ENCODE results near the gene LRRC3.

DNA sequence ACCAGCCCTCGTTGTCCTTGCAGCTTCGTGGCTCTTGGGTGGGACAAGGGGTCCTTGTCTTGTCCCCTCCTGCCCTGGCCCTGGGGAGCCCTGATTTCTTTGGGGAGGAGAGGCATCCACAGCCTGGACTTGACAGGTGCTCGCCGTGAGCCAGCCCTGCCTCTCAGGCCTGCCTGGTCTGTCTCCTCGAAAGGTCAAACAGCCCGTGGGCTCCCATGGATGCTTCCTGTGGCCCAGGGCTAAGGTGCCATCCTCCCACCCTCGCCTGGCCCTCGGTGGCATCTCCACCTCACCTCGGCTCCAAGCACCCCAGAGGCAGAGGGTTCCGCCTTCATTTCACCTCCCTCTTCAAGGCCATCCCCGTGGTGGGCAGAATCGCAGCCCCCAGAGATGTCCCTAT, 9.0 kb downstream of the LRRC3 start:
- TF ChIP-seq, protein P1, sequence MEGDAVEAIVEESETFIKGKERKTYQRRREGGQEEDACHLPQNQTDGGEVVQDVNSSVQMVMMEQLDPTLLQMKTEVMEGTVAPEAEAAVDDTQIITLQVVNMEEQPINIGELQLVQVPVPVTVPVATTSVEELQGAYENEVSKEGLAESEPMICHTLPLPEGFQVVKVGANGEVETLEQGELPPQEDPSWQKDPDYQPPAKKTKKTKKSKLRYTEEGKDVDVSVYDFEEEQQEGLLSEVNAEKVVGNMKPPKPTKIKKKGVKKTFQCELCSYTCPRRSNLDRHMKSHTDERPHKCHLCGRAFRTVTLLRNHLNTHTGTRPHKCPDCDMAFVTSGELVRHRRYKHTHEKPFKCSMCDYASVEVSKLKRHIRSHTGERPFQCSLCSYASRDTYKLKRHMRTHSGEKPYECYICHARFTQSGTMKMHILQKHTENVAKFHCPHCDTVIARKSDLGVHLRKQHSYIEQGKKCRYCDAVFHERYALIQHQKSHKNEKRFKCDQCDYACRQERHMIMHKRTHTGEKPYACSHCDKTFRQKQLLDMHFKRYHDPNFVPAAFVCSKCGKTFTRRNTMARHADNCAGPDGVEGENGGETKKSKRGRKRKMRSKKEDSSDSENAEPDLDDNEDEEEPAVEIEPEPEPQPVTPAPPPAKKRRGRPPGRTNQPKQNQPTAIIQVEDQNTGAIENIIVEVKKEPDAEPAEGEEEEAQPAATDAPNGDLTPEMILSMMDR (IDR thresholded peaks at IDR 0.05): no peak
- TF ChIP-seq POLR2A (IDR thresholded peaks at IDR 0.05): no peak
